ENCODE results near the gene ANXA2R.

The ANXA2R gene

DNA sequence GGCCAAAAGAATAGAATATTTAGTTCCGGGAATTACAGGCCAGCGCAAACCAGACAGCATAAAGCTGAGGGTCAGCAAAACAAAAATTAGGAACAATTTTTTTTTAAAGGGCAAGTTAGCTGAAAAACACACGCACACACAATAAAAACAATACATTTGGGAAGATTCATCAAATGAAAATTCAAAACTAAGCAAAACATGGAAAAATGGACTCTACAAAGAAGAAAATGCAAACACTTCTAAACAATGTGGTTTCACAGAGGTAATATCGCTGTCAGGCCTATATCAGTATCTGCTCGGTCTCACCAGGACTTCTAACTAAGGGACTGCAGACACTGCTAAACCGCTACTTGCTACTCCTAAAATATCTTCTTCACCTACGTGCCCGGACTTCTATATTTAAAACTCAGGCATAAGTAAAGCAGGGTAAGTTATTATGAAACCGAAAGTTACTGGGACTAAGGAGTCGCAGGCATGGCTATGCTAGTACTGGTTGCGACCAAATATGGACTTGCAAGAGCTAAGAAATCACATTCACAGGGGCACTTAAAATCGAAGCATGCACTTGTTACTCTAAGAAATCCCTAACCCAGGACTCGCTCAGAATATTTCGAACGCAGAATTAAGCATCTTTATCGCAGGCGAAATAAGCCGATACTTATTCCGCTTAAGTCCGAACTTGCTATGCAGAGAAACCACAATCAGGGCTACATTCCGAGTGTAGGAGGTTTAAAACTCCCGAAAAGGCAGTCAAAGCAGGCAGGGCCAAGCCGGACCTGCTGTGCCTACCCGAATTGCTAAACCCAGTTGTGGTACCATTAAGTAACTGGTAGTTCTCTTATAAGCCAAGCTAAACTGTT, 2.3 kb downstream of the ANXA2R start:
- no peaks in the 10 kb centered on the region for H3K4me1 ChIP-seq (ENCODE audit: control insufficient read depth, insufficient read depth, low read length)
- ChIA-PET POLR2A (interaction anchor here (0.6 to 3.2 kb wide), 4 partner anchors 18 to 52 kb away, joined by 3 to 34 read pairs (median 4); no protein-coding TSS in a partner anchor), CTCF (interaction anchor here (0.7 to 3.1 kb wide), 7 partner anchors 10 to 167 kb away, joined by 4 to 19 read pairs (median 6); no protein-coding TSS in a partner anchor)
- H3K4me3 ChIP-seq (ENCODE audit: low read depth, low read length) = peak overlapping the region; percentile 48
- H3K9me3 ChIP-seq (ENCODE audit: control insufficient read depth, insufficient read depth, low read depth, low read length) = no peaks in the 10 kb centered on the region
- no peak overlapping the region for H3K27ac ChIP-seq (ENCODE audit: extremely low read depth, low read depth, low read length)
- no peak for TF ChIP-seq ZNF548 (tag by site-specific recombination; IDR thresholded peaks at IDR 0.05)
- TF ChIP-seq, protein P1, sequence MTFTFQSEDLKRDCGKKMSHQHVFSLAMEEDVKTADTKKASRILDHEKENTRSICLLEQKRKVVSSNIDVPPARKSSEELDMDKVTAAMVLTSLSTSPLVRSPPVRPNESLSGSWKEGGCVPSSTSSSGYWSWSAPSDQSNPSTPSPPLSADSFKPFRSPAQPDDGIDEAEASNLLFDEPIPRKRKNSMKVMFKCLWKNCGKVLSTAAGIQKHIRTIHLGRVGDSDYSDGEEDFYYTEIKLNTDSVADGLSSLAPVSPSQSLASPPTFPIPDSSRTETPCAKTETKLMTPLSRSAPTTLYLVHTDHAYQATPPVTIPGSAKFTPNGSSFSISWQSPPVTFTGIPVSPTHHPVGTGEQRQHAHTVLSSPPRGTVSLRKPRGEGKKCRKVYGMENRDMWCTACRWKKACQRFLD (tag by site-specific recombination; IDR thresholded peaks at IDR 0.05) = no peak
- no peak for TF ChIP-seq ZNF830 (tag by site-specific recombination; IDR thresholded peaks at IDR 0.05; ENCODE audit: low read depth)
- no peak for TF ChIP-seq ZNF391 (tag by site-specific recombination; IDR thresholded peaks at IDR 0.05; ENCODE audit: borderline replicate concordance, low read depth)
- TF ChIP-seq ZNF248 (tag by site-specific recombination; IDR thresholded peaks at IDR 0.05) = no peak
- no peak for TF ChIP-seq GLIS2 (tag by site-specific recombination; IDR thresholded peaks at IDR 0.05)
- no peak for TF ChIP-seq ZBTB7A (tag by site-specific recombination; IDR thresholded peaks at IDR 0.05; ENCODE audit: low read depth)
- TF ChIP-seq ZNF366 (tag by site-specific recombination; conservative IDR thresholded peaks at IDR 0.05) = no peak
- no peak for TF ChIP-seq ZFP69B (tag by site-specific recombination; IDR thresholded peaks at IDR 0.05)
- TF ChIP-seq ZNF423 (tag by site-specific recombination; IDR thresholded peaks at IDR 0.05) = no peak
- TF ChIP-seq, protein P2, sequence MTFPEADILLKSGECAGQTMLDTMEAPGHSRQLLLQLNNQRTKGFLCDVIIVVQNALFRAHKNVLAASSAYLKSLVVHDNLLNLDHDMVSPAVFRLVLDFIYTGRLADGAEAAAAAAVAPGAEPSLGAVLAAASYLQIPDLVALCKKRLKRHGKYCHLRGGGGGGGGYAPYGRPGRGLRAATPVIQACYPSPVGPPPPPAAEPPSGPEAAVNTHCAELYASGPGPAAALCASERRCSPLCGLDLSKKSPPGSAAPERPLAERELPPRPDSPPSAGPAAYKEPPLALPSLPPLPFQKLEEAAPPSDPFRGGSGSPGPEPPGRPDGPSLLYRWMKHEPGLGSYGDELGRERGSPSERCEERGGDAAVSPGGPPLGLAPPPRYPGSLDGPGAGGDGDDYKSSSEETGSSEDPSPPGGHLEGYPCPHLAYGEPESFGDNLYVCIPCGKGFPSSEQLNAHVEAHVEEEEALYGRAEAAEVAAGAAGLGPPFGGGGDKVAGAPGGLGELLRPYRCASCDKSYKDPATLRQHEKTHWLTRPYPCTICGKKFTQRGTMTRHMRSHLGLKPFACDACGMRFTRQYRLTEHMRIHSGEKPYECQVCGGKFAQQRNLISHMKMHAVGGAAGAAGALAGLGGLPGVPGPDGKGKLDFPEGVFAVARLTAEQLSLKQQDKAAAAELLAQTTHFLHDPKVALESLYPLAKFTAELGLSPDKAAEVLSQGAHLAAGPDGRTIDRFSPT (tag by site-specific recombination; IDR thresholded peaks at IDR 0.05) = no peak
- TF ChIP-seq ZNF138 (tag by site-specific recombination; IDR thresholded peaks at IDR 0.05; ENCODE audit: borderline replicate concordance) = no peak
- TF ChIP-seq ZSCAN23 (tag by site-specific recombination; IDR thresholded peaks at IDR 0.05) = no peak
- no peaks in the 10 kb centered on the region for H3K36me3 ChIP-seq (ENCODE audit: control insufficient read depth in 2 of 2, insufficient read depth in 1 of 2, low read length in 2 of 2)

DNA sequence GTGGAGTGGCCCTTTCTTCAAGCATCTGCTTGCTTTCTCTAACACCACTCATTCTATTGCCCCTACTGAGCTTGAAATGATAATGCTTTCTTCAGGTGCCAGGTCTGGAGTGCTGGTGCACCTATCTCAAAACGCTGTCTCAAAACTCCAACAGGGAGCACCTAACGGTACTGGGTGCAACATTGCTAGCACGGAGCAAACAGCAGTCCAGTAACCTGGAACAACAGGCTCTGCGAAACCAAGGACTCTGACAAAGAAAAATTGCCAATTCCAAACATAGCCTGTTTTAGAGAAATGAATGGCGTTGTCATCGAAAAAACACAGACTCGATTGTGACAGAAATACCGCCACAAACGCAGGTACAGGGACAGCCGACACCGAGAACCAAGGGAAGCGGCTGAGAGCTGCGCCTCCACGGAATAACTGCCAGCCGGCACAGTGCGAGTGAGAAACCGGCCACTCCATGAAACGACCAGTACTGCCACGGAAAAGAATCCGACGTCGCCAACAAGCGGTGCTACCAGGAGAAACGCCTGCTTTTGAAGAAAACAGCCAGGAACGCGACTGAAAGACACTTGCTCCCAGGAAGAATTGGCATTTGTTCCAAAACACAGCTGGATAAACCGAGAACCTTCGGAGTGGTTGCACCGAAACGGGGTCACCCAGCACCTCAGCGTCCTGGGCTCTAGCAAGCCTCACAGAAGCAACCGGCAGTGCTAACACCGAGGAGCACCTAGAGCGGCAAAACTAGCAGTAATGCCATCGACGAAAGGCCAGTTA, 3.1 kb downstream of the ANXA2R start:
- POLR2A ChIA-PET = interaction anchor here (0.6 to 3.2 kb wide), 3 partner anchors 17 to 478 kb away, joined by 4 to 34 read pairs (median 4); partner anchors contain the start of gene C5orf34
- no peak for TF ChIP-seq ZNF404 (tag by site-specific recombination; IDR thresholded peaks at IDR 0.05)
- no peak for TF ChIP-seq SP2 (tag by site-specific recombination; IDR thresholded peaks at IDR 0.05)
- TF ChIP-seq OVOL3 (tag by site-specific recombination; IDR thresholded peaks at IDR 0.05) = no peak
- TF ChIP-seq KLF16 (tag by site-specific recombination; IDR thresholded peaks at IDR 0.05) = no peak
- no peak for TF ChIP-seq ZNF248 (tag by site-specific recombination; IDR thresholded peaks at IDR 0.05)
- TF ChIP-seq ZNF785 (tag by site-specific recombination; IDR thresholded peaks at IDR 0.05) = no peak
- TF ChIP-seq ZNF473 (tag by site-specific recombination; IDR thresholded peaks at IDR 0.05) = no peak
- TF ChIP-seq ZNF155 (tag by site-specific recombination; IDR thresholded peaks at IDR 0.05) = no peak
- no peak for TF ChIP-seq ZNF670 (tag by site-specific recombination; IDR thresholded peaks at IDR 0.05; ENCODE audit: low read depth)
- TF ChIP-seq, protein P1 (tag by site-specific recombination; IDR thresholded peaks at IDR 0.05) = no peak
- no peak for TF ChIP-seq ZNF830 (tag by site-specific recombination; IDR thresholded peaks at IDR 0.05; ENCODE audit: low read depth)
- TF ChIP-seq ZNF174 (tag by site-specific recombination; IDR thresholded peaks at IDR 0.05) = no peak
- no peak for TF ChIP-seq ZNF138 (tag by site-specific recombination; IDR thresholded peaks at IDR 0.05; ENCODE audit: borderline replicate concordance)
- TF ChIP-seq ZNF549 (tag by site-specific recombination; IDR thresholded peaks at IDR 0.05) = no peak
- TF ChIP-seq GLI2 (tag by site-specific recombination; IDR thresholded peaks at IDR 0.05; ENCODE audit: borderline replicate concordance, low read depth) = no peak
- Histone ChIP-seq H3K4me1 (ENCODE audit: control insufficient read depth, insufficient read depth, low read length) (no peaks in the 10 kb centered on the region), H3K27ac (ENCODE audit: extremely low read depth, low read depth, low read length) (no peak overlapping the region), H3K36me3 (ENCODE audit: control insufficient read depth in 2 of 2, insufficient read depth in 1 of 2, low read length in 2 of 2) (no peaks in the 10 kb centered on the region), H3K4me3 (ENCODE audit: low read depth, low read length) (no peak overlapping the region), H3K9me3 (ENCODE audit: control insufficient read depth, insufficient read depth, low read depth, low read length) (no peaks in the 10 kb centered on the region)
- CTCF ChIA-PET = interaction anchor here (0.6 to 3.1 kb wide), 8 partner anchors 9 to 418 kb away, joined by 3 to 19 read pairs (median 4); no protein-coding TSS in a partner anchor

All from HEK293 (cell line).